Measurements from ENCODE around the gene SEM1.
A peak's percentile ranks its signal among the peaks of the same experiment; 100 is the strongest.
"Not testable (repeated sequence)": the region's sequence is repeated elsewhere in the genome, so short reads cannot be mapped to it uniquely, and the experiment has no call there.

Gene SEM1

DNA sequence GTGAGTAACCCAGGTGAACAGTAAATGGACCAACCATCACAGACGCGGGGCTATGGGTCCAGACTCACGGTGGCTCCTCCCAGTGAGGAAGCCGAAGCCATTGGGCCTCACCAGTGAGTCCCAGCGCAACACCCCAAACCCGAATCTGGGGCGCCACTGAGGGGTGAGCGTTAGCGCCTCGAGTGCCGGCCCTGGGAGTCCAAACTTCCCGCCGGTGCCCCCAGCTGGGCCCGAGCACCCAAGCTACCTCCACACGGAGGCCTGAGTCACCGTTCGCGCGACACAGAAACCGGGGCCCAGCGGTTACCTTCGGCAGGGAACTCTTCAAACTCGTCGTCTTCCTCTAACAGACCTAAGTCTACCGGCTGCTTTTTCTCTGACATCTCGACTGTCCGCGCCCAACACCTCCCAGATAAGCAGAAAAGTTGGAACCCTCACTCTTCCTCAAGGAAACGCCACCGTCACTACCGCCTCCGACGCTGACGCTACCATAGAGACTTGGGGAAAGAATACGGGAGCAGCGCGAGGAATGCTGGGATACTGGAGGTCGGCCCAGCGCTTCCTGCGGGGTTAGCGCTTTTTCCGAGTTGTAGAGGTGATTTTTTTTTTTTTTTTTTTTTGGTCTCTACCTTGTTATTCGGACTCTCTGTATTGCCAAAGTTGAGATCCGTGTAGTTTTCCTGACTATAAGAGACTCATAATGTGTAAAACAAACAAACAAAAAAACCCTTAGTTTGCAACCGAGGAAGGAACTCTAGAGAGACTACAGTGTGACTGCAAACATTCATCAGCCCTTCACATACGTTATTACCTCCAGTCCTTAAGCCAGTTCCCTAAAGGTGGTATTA is at the start of gene SEM1:
Gene SEM1, minus strand, starts transcription at position 466 of the 848 bp plus-strand sequence. Its CDS starts 83 bp downstream, at position 383.
- peak; percentile 49 to 50 for DNase-seq (ENCODE audit: low read depth in 2 of 2)

- not testable (repeated sequence) for DNase-seq (ENCODE audit: low read depth in 2 of 2)
Measured at GRCh38 chr7:96757880-96758279, 48.2 kb upstream of the SEM1 start.

- no peak for DNase-seq (ENCODE audit: low read depth in 2 of 2)
Measured at GRCh38 chr7:96747418-96747940, 37.8 kb upstream of the SEM1 start.

- no peak for DNase-seq (ENCODE audit: low read depth in 2 of 2)
Measured at GRCh38 chr7:96740130-96740529, 30.5 kb upstream of the SEM1 start.

DNA sequence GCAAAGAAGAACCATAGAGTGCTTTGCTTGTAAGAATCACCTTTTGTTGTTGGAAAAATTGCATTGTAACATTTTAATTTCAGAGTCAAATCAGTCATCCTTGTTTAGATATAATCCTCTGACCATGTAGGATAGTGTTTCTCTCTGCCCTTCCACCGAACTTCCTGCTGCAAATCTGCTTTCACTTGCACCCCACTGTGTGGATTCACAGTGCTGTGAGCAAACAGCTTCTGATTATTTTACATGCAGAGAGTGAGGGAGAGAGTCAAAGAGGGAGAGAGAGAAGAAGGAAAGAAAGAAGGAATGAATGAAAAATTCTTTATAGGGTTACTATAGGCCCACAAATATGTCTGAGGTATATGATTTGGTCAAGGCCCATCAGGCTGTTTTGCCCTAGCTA is 30.0 kb upstream of the SEM1 start:
- DNase-seq (ENCODE audit: low read depth in 2 of 2): no peak

- DNase-seq (ENCODE audit: low read depth in 2 of 2): no peak
Measured at GRCh38 chr7:96739167-96739566, 29.5 kb upstream of the SEM1 start.

- no peak for DNase-seq (ENCODE audit: low read depth in 2 of 2)
Measured at GRCh38 chr7:96738705-96739104, 29.1 kb upstream of the SEM1 start.

- DNase-seq (ENCODE audit: low read depth in 2 of 2): no peak
Measured at GRCh38 chr7:96737545-96738050, 28.0 kb upstream of the SEM1 start.

DNA sequence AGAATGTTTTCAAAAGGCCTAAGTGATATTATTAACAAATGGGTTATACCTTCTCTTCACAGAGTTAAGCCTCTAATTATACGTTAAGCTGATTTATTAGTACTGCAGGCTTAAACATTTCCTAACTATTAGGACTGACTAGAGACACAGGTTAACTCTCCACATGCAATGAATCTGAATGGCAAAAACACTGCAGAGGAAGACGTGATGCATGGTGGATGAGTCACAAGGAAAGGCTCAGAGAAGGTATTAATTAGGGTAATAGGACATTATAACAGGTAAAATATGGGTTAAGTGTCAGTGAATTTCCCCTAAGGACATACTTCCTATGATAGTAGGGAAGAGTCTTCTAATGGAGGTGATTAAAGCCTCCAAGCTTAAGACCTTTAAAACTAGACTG is 24.7 kb upstream of the SEM1 start:
- no peak for DNase-seq (ENCODE audit: low read depth in 2 of 2)

DNA sequence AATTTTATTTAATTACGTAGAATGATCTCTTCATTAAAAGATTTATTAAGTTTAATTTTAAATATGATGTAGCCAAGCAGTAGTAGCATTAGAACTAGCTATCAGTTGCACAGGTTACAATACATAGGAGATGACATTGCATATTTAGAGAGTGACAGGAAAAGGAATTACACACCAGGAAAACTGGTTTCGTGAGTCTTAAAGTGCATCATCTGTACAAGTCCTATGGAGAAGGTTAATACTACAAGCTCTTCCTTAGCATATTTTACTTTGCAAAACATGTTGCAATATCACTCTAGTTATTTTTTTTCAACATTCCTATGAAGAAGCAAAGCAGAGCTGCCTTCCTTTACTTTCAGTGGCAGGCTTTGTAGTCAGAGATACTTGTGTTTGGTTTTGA is 20.2 kb upstream of the SEM1 start:
- DNase-seq (ENCODE audit: low read depth in 2 of 2): no peak

DNA sequence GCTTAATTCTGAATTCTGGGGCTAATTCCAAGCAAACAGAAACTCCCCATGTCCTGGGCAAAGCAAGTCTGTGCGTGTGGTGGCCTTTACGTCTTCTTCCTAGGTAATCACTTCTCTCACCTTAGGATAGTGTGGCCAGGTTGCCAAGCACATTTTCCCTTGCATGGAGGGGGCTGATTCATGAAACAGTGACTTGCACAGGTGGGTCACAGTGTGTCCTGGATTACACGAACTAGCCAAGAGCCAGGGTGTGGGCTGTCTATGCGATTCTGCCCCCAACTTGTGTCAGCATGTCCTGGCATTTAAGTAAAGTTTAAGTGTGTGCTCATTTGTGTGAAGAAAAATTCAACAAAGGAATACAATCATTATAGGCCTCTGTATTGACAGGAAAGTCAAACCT is 18.5 kb upstream of the SEM1 start:
- DNase-seq (ENCODE audit: low read depth in 2 of 2): no peak

GRCh38 chr7:96727534-96728088 is 18.0 kb upstream of the SEM1 start:
- DNase-seq (ENCODE audit: low read depth in 2 of 2): no peak

GRCh38 chr7:96723622-96724021 is 14.0 kb upstream of the SEM1 start:
- no peak for DNase-seq (ENCODE audit: low read depth in 2 of 2)

- not testable (repeated sequence) for DNase-seq (ENCODE audit: low read depth in 2 of 2)
Measured at GRCh38 chr7:96722928-96723327, 13.3 kb upstream of the SEM1 start.

DNA sequence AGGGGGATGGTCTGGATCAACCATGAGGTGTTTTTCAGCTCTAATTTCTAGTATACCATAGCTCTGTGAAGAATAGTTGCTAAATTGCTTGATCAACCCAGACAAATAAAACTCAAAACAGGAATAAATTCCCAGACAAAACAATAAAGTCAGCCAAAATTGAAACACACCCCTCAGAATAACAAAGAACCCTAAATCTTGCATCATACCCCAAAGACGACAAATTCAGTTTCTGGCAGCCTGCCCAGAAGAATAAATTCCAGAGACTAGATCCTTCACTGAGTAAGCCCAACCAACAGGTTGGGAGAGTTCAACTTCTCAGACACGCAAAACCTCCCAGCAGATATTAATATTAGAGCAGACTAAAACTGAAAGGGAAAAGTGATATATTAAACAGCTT is 11.2 kb upstream of the SEM1 start:
- no peak for DNase-seq (ENCODE audit: low read depth in 2 of 2)

DNA sequence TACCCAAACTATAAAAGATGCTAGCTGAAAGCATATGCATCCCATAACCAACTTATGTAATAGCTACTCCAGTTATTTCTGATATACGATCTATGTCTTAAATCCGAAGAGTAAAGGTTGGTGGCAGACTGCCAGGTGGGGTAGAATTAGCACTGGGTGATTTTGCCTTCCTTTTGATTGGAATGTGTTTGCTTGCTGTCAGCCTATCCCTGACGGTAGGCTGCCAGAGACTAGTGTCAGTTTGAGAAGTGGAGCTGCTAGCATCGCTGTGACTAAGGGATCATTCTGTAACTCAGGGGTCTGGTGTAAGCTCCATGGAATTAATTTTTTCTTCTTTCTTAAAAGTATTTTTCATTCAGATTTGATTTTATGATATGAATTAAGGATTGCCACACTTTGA is 9.5 kb upstream of the SEM1 start:
- no peak for DNase-seq (ENCODE audit: low read depth in 2 of 2)

DNA sequence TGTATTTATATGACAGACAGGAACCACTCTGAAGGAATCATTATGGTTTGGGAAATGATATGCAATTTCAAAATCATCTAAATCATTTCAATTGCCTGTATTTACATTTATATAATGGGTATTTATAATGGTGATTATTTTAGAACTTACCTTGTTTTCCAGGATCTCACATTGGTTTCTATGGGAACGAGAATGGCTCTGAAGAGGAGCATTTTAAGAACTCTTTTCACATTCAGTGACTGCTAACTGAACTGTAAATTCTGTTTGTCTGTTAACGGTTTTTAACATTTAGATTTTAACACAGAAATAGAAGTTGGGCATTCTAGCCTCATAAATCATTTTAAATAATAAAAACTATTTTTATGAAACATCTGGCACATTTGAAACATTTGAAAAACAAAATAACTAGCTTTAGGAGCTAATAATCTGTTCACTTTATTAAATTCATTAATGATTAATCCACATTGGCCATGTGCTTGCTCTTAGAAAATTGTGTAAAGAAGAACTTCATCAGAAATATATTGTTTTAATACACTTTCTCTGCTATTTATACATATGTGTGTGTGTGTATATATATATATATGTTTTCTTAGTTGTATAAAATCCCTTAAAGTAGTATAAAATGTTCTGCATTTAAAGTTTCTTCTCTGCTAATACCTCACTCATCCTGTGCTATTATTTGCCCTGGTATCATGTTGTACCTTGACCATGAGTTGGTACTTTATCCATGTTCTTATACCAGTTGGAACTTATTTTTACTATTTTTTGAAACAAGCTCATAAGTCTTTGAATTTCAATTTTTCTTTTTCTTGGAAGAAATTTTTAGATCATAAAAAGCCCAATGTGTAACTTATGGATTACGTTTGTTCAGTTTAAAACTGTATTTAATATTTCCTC is 8.7 kb upstream of the SEM1 start:
- DNase-seq (ENCODE audit: low read depth in 2 of 2): no peak

DNA sequence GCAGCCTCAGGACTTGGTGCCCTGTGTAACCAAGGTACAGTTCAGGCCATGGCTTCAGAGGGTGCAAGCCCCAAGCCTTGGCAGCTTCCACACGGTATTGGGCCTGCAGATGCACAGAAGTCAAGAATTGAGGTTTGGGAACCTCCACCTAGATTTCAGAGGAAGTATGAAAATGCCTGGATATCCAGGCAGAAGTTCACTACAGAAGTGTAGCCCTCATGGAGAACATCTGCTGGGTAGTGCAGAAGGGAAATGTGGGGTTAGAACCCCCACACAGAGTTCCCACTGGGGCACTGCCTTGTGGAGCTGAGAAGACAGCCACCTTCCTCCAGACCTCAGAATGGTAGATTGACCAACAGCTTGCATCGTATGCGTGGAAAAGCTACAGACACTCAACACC is 3.4 kb upstream of the SEM1 start:
- no peak for DNase-seq (ENCODE audit: low read depth in 2 of 2)

DNA sequence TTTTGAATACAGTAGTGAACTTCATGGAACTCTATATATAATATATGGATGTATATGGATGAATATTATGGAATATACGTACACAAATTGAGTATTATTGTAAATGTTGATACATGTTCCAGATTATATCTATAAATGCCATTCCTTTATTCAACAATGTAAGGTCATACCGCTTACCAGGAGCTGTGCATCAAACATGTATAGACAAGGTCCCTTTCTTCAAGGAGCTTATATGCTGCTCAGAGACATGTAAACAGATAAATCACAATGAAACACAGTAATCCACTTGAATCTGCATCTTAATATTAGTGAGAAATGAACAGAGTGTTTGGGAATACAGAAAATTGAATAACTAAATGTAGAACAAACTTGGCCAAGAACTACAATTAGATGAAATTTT is 898 bp upstream of the SEM1 start:
- DNase-seq (ENCODE audit: low read depth in 2 of 2): no peak

- DNase-seq (ENCODE audit: low read depth in 2 of 2): no peak
Measured at GRCh38 chr7:96708872-96709271, 774 bp downstream of the SEM1 start.

DNA sequence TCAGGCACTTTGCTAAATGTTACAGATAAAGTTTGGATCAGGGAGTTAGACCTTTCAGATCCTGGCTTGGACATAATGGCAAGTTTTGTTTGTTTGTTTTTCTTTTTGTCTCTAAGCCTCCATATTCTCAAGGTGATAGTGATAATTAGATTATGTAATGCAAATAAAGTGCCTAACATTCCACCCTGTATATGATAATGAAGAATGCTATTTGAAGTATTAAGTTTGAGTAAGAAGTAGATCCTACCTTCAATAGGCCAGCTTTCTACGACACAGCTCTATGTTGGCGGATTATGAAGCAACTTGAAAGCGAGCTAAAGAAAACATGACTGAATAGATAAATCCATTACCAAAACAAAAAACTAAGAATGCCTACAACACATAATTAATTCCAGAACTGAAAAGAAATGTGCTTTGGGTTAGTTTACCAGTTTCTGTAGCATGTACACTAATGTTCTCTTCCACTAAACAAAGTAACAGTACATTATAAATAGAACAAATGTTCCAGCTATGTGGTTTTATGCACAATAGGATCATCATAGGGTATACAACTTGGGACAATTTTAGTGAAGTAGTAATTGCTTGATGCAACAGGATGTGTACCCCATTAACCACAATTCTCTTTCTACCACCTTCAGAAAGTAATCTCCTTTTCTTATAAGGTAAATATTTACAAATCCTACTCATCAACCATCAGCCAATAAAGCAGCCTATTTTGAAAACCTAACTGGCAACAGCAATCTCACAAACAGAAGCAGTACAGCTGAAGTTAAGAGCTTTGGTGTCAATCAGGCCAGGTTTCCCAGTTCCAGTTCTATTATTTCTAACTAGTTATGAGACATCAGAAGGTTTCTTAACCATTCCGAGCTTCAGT is 1.5 kb downstream of the SEM1 start:
- no peak for DNase-seq (ENCODE audit: low read depth in 2 of 2)

All from activated CD8-positive, alpha-beta memory T cell treated with anti-CD3 and anti-CD28 coated beads for 4 hours (primary cell).